K562 (cell line): ENCODE measurements around the gene NLGN2. TPM values are rescaled to one million over a fixed set of nuclear protein-coding genes. Genes with fewer than 3 reads are reported as not detected.

Experiments used
- ATAC-seq: fragments of 200-7000 bp; cut with Tn5 transposase; 3 replicates; pipeline ENCODE4 v1.9.1; 2020; ENCODE audit warnings: moderate library complexity
- BruUV-seq: library from RNA; stranded (reverse); fragments of 400-500 nt; replicated peaks from 2 replicates; lab custom pipeline; 2021; lab: Mats Ljungman, UMichigan
- CTCF ChIA-PET: fragments of 300-600 bp; formaldehyde crosslinking; extraction: SDS; loops from one replicate; lab custom pipeline; 2021; ENCODE audit warnings: low intra/inter-chr PET ratio; lab: Yijun Ruan, JAX
- POLR2A ChIA-PET: fragments of 300-600, 350-650 bp; sonication (Branson Sonifier 250); formaldehyde crosslinking; extraction: SDS; loops from one replicate; lab custom pipeline; 2021; ENCODE audit warnings: antibody characterized with exemption, inconsistent platforms; lab: Yijun Ruan, JAX
- DNase-seq, 4 experiments: peaks; one replicate each; pipeline versions ENCODE4 v3.0.0 to v3.0.0-alpha.2; 2011 to 2018; ENCODE audit warnings: low spot score in 3 of 4, mixed read lengths in 3 of 4; ENCODE audit errors: extremely low read depth in 1 of 4
- FAIRE-seq: peaks from 2 replicates; lab custom pipeline; 2011; peaks lifted over from hg19 to GRCh38; lab: Jason Lieb, UNC
- H2AFZ ChIP-seq: 2 replicates; pipeline ENCODE4 v1.6.0; 2011; ENCODE audit warnings: low read depth, low read length, control low read depth, inconsistent platforms
- H3K27ac ChIP-seq: fragments of 200-600 bp; 3 replicates; pipeline ENCODE4 v1.8.0; 2011; ENCODE audit warnings: low read depth, mild to moderate bottlenecking, control low read depth, inconsistent platforms, low read length, moderate library complexity, mixed read lengths; ENCODE audit errors: extremely low read depth
- H3K27me3 ChIP-seq, 2 experiments: fragments of 300-600 bp in 1 of 2; 2 replicates in 1 of 2; 3 replicates in 1 of 2; pipeline versions ENCODE4 v1.6.0 to v1.8.0; 2011; ENCODE audit warnings: inconsistent platforms in 2 of 2, low read length in 2 of 2, mild to moderate bottlenecking in 1 of 2, mixed read lengths in 1 of 2, moderate library complexity in 1 of 2; ENCODE audit not compliant: control insufficient read depth in 2 of 2, insufficient read depth in 2 of 2
- H3K36me3 ChIP-seq: fragments of 300-600 bp; 3 replicates; pipeline ENCODE4 v1.8.0; 2011; ENCODE audit warnings: mild to moderate bottlenecking, low read length, inconsistent platforms; ENCODE audit not compliant: control insufficient read depth, insufficient read depth
- H3K4me1 ChIP-seq, 2 experiments: fragments of 200-600 bp in 1 of 2; replicated peaks in 1 of 2; 2 replicates in 1 of 2; 3 replicates in 1 of 2; pipeline versions ENCODE4 v1.5.1 to v1.8.0; 2011; ENCODE audit warnings: inconsistent platforms in 2 of 2, low read length in 2 of 2, mild to moderate bottlenecking in 1 of 2, mixed read lengths in 1 of 2, moderate library complexity in 1 of 2; ENCODE audit not compliant: control insufficient read depth in 2 of 2, insufficient read depth in 2 of 2
- H3K4me2 ChIP-seq: 2 replicates; pipeline ENCODE4 v1.6.1; 2011; ENCODE audit warnings: low read length, control low read depth, inconsistent platforms, mixed read lengths; ENCODE audit not compliant: insufficient read depth
- H3K4me3 ChIP-seq: fragments of 200-600 bp; sonication (generic), shearing (Covaris generic); 2 replicates; pipeline ENCODE4 v1.5.1; 2016; ENCODE audit warnings: control low read depth, inconsistent platforms
- H3K79me2 ChIP-seq: fragments of 200-600 bp; 3 replicates; pipeline ENCODE4 v1.8.0; 2011; ENCODE audit warnings: low read length, inconsistent platforms; ENCODE audit not compliant: control insufficient read depth, insufficient read depth
- H3K9ac ChIP-seq, 2 experiments: 2 replicates each; pipeline versions ENCODE4 v1.6.0 to v1.6.1; 2011; ENCODE audit warnings: low read depth in 2 of 2, low read length in 2 of 2, control low read depth in 1 of 2, inconsistent platforms in 1 of 2, mild to moderate bottlenecking in 1 of 2, mixed read lengths in 1 of 2; ENCODE audit not compliant: insufficient read depth in 1 of 2
- H3K9me1 ChIP-seq: one replicate; pipeline ENCODE4 v1.6.0; 2011; ENCODE audit warnings: inconsistent platforms, mild to moderate bottlenecking, low read length, moderate library complexity; ENCODE audit not compliant: control insufficient read depth, insufficient read depth
- H3K9me3 ChIP-seq: replicated peaks from 2 replicates; pipeline ENCODE4 v1.5.1; 2011; ENCODE audit warnings: low read depth, low read length, inconsistent platforms; ENCODE audit not compliant: control insufficient read depth, insufficient read depth
- H4K20me1 ChIP-seq: replicated peaks from 2 replicates; pipeline ENCODE4 v1.6.1; 2011; ENCODE audit warnings: low read length, inconsistent platforms, mixed read lengths; ENCODE audit not compliant: control insufficient read depth, insufficient read depth
- CREB1 ChIP-seq, 2 experiments: sonication (generic) in 1 of 2; formaldehyde crosslinking in 1 of 2; IDR thresholded peaks; 2 replicates each; pipeline versions ENCODE4 v1.6.1 to v1.8.0; 2012 to 2022; ENCODE audit warnings: inconsistent platforms in 1 of 2, mild to moderate bottlenecking in 1 of 2, missing genetic modification reagents in 1 of 2, moderate library complexity in 1 of 2
- ESRRB ChIP-seq: fragments of 250-450 bp; sonication (Bioruptor Pico); IDR thresholded peaks from 2 replicates; pipeline ENCODE4 v1.5.0; 2020; ENCODE audit warnings: mild to moderate bottlenecking, moderate library complexity, borderline replicate concordance
- HNRNPUL1 ChIP-seq: fragments of 200-400 bp; formaldehyde crosslinking; IDR thresholded peaks from 2 replicates; pipeline ENCODE4 v1.6.1; 2017; ENCODE audit warnings: low read length
- HOXB6 ChIP-seq: fragments of 250-450 bp; sonication (Bioruptor Pico); IDR thresholded peaks from 2 replicates; pipeline ENCODE4 v1.5.1; 2022; ENCODE audit warnings: mild to moderate bottlenecking, borderline replicate concordance
- MCM5 ChIP-seq: fragments of 450-650 bp; IDR thresholded peaks from 2 replicates; pipeline ENCODE4 v1.6.1; 2016; ENCODE audit warnings: low read depth
- NELFE ChIP-seq: IDR thresholded peaks from 2 replicates; pipeline ENCODE4 v1.6.1; 2011; ENCODE audit warnings: mild to moderate bottlenecking; ENCODE audit not compliant: insufficient read depth, insufficient read length
- ZNF224 ChIP-seq: sonication (generic); formaldehyde crosslinking; IDR thresholded peaks from 2 replicates; pipeline ENCODE4 v1.8.0; 2022; ENCODE audit warnings: mild to moderate bottlenecking, missing genetic modification reagents
- ZNF354B ChIP-seq: fragments of 250-450 bp; sonication (Bioruptor Pico); IDR thresholded peaks from 2 replicates; pipeline ENCODE4 v1.4.0; 2020
- ZNF41 ChIP-seq: fragments of 250-450 bp; sonication (Bioruptor Pico); conservative IDR thresholded peaks from 2 replicates; pipeline ENCODE4 v1.4.0; 2020; ENCODE audit warnings: mild to moderate bottlenecking
- ZNF436 ChIP-seq: fragments of 250-450, 450-650 bp; sonication (Bioruptor Pico); formaldehyde crosslinking; IDR thresholded peaks from 2 replicates; pipeline ENCODE4 v1.7.0; 2020; ENCODE audit warnings: mild to moderate bottlenecking
- ZNF609 ChIP-seq: sonication (generic); formaldehyde crosslinking; IDR thresholded peaks from 2 replicates; pipeline ENCODE4 v1.8.1; 2023; ENCODE audit warnings: missing genetic modification reagents, mild to moderate bottlenecking, borderline replicate concordance
- WGBS: fragments of 100-300 bp; shearing (Covaris generic); methylation state at CpG from one replicate; pipeline ENCODE4 v1.1.6; 2016; ENCODE audit warnings: low coverage, mixed read lengths; ENCODE audit not compliant: insufficient coverage; ENCODE audit errors: missing lambda C conversion rate; 5-methylcytosine and 5-hydroxymethylcytosine counted together
- in situ Hi-C: fragments of 300-500 bp; cut with MboI; formaldehyde crosslinking; loops from 4 replicates; pipeline ENCODE4 v1.15.0; 2018; ENCODE audit warnings: inconsistent platforms, mixed read lengths
- intact Hi-C: fragments of 100-400 bp; cut with micrococcal nuclease; formaldehyde crosslinking; loops from 2 replicates; pipeline ENCODE4 v1.14.2; 2022
- polyA plus RNA-seq, 8 experiments: library from polyadenylated mRNA; depleted of rRNA in 4 of 8; stranded (reverse) in 5 of 8; unstranded in 3 of 8; fragments of >200 nt; fragmentation: Nextera tagmentation in 2 of 8; fragmentation: Illumina TruSeq in 1 of 8; extraction: Ambion mirVana in 2 of 8; extraction: Trizol in 1 of 8; gene quantifications; 2 replicates each; pipeline versions ENCODE4 v1.2.1 to v1.2.3, GENCODE V29; 2011 to 2014; ENCODE audit warnings: inconsistent platforms in 1 of 8, missing spikeins in 1 of 8
- total RNA-seq, 7 experiments: library from RNA; depleted of rRNA in 6 of 7; stranded (reverse); fragments of >200 nt in 6 of 7; fragmentation: Illumina TruSeq in 2 of 7; extraction: Trizol in 2 of 7; gene quantifications; 2 replicates each; pipeline versions ENCODE4 v1.2.1 to v1.2.3, GENCODE V29; 2011 to 2021; ENCODE audit warnings: low replicate concordance in 1 of 7
- TF ChIP-seq, protein P1 (sequence below): fragments of 450-650 bp; IDR thresholded peaks from 2 replicates; pipeline ENCODE4 v1.6.1; 2016; ENCODE audit warnings: antibody characterized with exemption

NLGN2 gene
- total and polyA plus RNA-seq, 9 of the 15 experiments (the other 6 are each of a cell fraction or from before 2014, with no cell fraction given): 0.11 to 7.8 (median 0.77) TPM

DNA sequence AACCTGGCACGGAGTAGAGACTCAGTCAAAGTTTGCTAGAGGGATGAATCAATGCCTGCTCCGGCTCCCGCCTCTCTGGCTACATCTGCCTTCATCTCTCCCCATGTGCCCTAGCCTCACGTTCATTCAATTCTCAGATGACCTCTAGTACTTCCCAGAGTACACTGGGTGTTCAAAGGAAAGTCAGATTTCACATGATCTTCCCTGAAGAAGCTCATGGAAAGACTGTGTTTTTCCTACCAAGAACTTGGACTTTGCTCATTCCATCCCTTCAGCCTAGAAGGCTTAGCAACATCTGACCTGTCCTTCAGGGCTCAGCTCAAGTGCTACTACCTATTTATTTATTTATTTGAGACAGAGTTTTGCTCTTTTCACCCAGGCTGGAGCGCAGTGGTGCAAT lies 37.8 kb upstream of the NLGN2 start:
- ChIA-PET POLR2A (no interaction called here), CTCF (no interaction called here)
- Histone ChIP-seq H3K79me2 (no peaks in the 10 kb centered on the region), H3K9me3 (no peaks in the 10 kb centered on the region), H3K9ac (no peak overlapping the region), H3K27ac (no peak overlapping the region), H4K20me1 (no peaks in the 10 kb centered on the region), H2AFZ (no peak overlapping the region), H3K36me3 (no peaks in the 10 kb centered on the region), H3K27me3 (peaks cover 3 to 4% of the 10 kb centered on the region in 2 experiments; a peak in 1 of 5 replicates), H3K4me1 (no peaks in the 10 kb centered on the region; a peak in 1 of 5 replicates), H3K4me3 (no peak overlapping the region), H3K4me2 (no peak overlapping the region), H3K9me1 (no peaks in the 10 kb centered on the region)
- no peak for TF ChIP-seq ZNF224 (CRISPR knock-in tag)
- no peak for TF ChIP-seq MCM5
- TF ChIP-seq CREB1 (IDR thresholded peaks at IDR 0.05): no peak
- no peak for TF ChIP-seq CREB1 (CRISPR knock-in tag; IDR thresholded peaks at IDR 0.05)
- TF ChIP-seq ZNF354B (CRISPR knock-in tag): no peak
- no peak for TF ChIP-seq ESRRB (CRISPR knock-in tag)
- TF ChIP-seq HOXB6 (CRISPR knock-in tag): no peak
- no peak for TF ChIP-seq NELFE
- TF ChIP-seq ZNF41 (CRISPR knock-in tag): no peak
- TF ChIP-seq ZNF436 (CRISPR knock-in tag): no peak
- no peak for TF ChIP-seq ZNF609
- no peak for TF ChIP-seq HNRNPUL1
- TF ChIP-seq, protein P1, sequence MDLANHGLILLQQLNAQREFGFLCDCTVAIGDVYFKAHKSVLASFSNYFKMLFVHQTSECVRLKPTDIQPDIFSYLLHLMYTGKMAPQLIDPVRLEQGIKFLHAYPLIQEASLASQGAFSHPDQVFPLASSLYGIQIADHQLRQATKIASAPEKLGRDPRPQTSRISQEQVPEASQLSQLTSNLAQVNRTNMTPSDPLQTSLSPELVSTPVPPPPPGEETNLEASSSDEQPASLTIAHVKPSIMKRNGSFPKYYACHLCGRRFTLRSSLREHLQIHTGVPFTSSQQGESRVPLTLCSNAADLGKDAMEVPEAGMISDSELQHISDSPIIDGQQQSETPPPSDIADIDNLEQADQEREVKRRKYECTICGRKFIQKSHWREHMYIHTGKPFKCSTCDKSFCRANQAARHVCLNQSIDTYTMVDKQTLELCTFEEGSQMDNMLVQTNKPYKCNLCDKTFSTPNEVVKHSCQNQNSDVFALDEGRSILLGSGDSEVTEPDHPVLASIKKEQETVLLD: no peak
- no TSS peak for BruUV-seq
- WGBS: 8% methylated on average over 5 of the region's 5 CpGs
- in situ Hi-C loops (no loop called here), intact Hi-C loops (no loop called here)
- DNase-seq: no peak
- no peak for FAIRE-seq
- no peak for ATAC-seq
